DOHH2 (cell line): ENCODE data around the gene TRPC1.

Source experiments
- H3F3A ChIP-seq: fragments of 200-600 bp; sonication (generic), shearing (Covaris generic); 2 replicates; pipeline ENCODE4 v1.6.0; 2016; ENCODE audit warnings: antibody characterized with exemption, mild to moderate bottlenecking; ENCODE audit not compliant: control insufficient read depth, insufficient read depth
- H3K27ac ChIP-seq: fragments of 200-600 bp; sonication (generic); 2 replicates; pipeline ENCODE4 v1.5.1; 2014; ENCODE audit warnings: low read depth, mild to moderate bottlenecking, low read length, moderate library complexity
- H3K27me3 ChIP-seq: fragments of 200-600 bp; sonication (generic); 2 replicates; pipeline ENCODE4 v1.6.1; 2014; ENCODE audit warnings: mild to moderate bottlenecking, low read length, mixed read lengths; ENCODE audit not compliant: control insufficient read depth
- H3K36me3 ChIP-seq: fragments of 200-600 bp; sonication (generic); 2 replicates; pipeline ENCODE4 v1.6.1; 2014; ENCODE audit warnings: mild to moderate bottlenecking, low read length, moderate library complexity, mixed read lengths; ENCODE audit not compliant: control insufficient read depth
- H3K4me1 ChIP-seq: fragments of 200-600 bp; sonication (generic); 2 replicates; pipeline ENCODE4 v1.6.1; 2014; ENCODE audit warnings: mild to moderate bottlenecking, low read length, mixed read lengths; ENCODE audit not compliant: control insufficient read depth
- H3K4me2 ChIP-seq: fragments of 200-600 bp; sonication (generic); 2 replicates; pipeline ENCODE4 v1.6.0; 2014; ENCODE audit warnings: mild to moderate bottlenecking, low read length, moderate library complexity
- H3K4me3 ChIP-seq: fragments of 200-600 bp; sonication (generic); 2 replicates; pipeline ENCODE4 v1.5.1; 2014; ENCODE audit warnings: mild to moderate bottlenecking, low read length, mixed read lengths
- H3K79me2 ChIP-seq: fragments of 200-600 bp; sonication (generic); 2 replicates; pipeline ENCODE4 v1.6.1; 2014; ENCODE audit warnings: mild to moderate bottlenecking, low read length, mixed read lengths; ENCODE audit not compliant: control insufficient read depth
- H3K9me2 ChIP-seq: fragments of 200-600 bp; sonication (generic); replicated peaks from 2 replicates; pipeline ENCODE4 v1.6.1; 2014; ENCODE audit warnings: mild to moderate bottlenecking, low read length, mixed read lengths; ENCODE audit not compliant: control insufficient read depth
- H3K9me3 ChIP-seq: fragments of 200-600 bp; sonication (generic); 2 replicates; pipeline ENCODE4 v1.6.1; 2014; ENCODE audit warnings: antibody characterized with exemption, low read length, mixed read lengths; ENCODE audit not compliant: control insufficient read depth, insufficient read depth
- H4K20me1 ChIP-seq: fragments of 200-600 bp; sonication (generic); 2 replicates; pipeline ENCODE4 v1.6.0; 2014; ENCODE audit warnings: low read depth, mild to moderate bottlenecking, antibody characterized with exemption, low read length, moderate library complexity; ENCODE audit not compliant: control insufficient read depth, insufficient read depth
- CTCF ChIP-seq: fragments of 200-600 bp; sonication (generic); IDR thresholded peaks from one replicate; pipeline ENCODE4 v1.5.1; 2014; ENCODE audit warnings: antibody characterized with exemption, mild to moderate bottlenecking, low read depth, low read length; ENCODE audit not compliant: poor library complexity, severe bottlenecking
- EZH2phosphoT487 ChIP-seq: fragments of 200-600 bp; sonication (generic); IDR thresholded peaks from 2 replicates; pipeline ENCODE4 v1.6.1; 2017; ENCODE audit warnings: borderline replicate concordance, mild to moderate bottlenecking, antibody characterized with exemption, low read length, moderate library complexity, mixed read lengths

The TRPC1 gene

GRCh38 chr3:142694225-142694624 is 29.6 kb upstream of the TRPC1 start:
- Histone ChIP-seq H3K79me2 (no peaks in the 10 kb centered on the region), H3K9me3 (no peaks in the 10 kb centered on the region), H3K9me2 (no peaks in the 10 kb centered on the region), H3K27me3 (no peaks in the 10 kb centered on the region), H3K27ac (no peak overlapping the region), H4K20me1 (no peaks in the 10 kb centered on the region), H3K4me3 (no peak overlapping the region), H3K4me1 (no peaks in the 10 kb centered on the region), H3K36me3 (no peaks in the 10 kb centered on the region), H3K4me2 (no peak overlapping the region), H3F3A (no peaks in the 10 kb centered on the region)
- TF ChIP-seq CTCF (no peak), EZH2phosphoT487 (no peak)

- Histone ChIP-seq H3K4me1 (no peaks in the 10 kb centered on the region), H4K20me1 (no peaks in the 10 kb centered on the region), H3K9me2 (no peaks in the 10 kb centered on the region), H3K4me2 (no peak overlapping the region), H3K27ac (no peak overlapping the region), H3K27me3 (no peaks in the 10 kb centered on the region), H3K4me3 (no peak overlapping the region), H3F3A (no peaks in the 10 kb centered on the region), H3K79me2 (no peaks in the 10 kb centered on the region), H3K9me3 (no peaks in the 10 kb centered on the region), H3K36me3 (no peaks in the 10 kb centered on the region)
- TF ChIP-seq CTCF (no peak), EZH2phosphoT487 (no peak)
Measured at GRCh38 chr3:142705198-142705597, 18.6 kb upstream of the TRPC1 start.

GRCh38 chr3:142706321-142707127 is 17.3 kb upstream of the TRPC1 start:
- TF ChIP-seq CTCF (no peak), EZH2phosphoT487 (no peak)
- Histone ChIP-seq H4K20me1 (no peaks in the 10 kb centered on the region), H3K9me2 (no peaks in the 10 kb centered on the region), H3K4me2 (no peak overlapping the region), H3F3A (no peaks in the 10 kb centered on the region), H3K4me3 (no peak overlapping the region), H3K27ac (no peak overlapping the region), H3K9me3 (no peaks in the 10 kb centered on the region), H3K79me2 (no peaks in the 10 kb centered on the region), H3K4me1 (no peaks in the 10 kb centered on the region), H3K27me3 (no peaks in the 10 kb centered on the region), H3K36me3 (no peaks in the 10 kb centered on the region)
